DND-41 (cell line): ENCODE results near the gene ECHS1.

Experiments
- EZH2 ChIP-seq: IDR thresholded peaks from 3 replicates; pipeline ENCODE4 v1.6.1; 2012; ENCODE audit warnings: borderline replicate concordance, low read depth, mild to moderate bottlenecking, moderate library complexity, low read length, inconsistent platforms; ENCODE audit not compliant: severe bottlenecking
- TF ChIP-seq, protein P1 (sequence below): IDR thresholded peaks from 2 replicates; pipeline ENCODE4 v1.5.1; 2012; ENCODE audit warnings: borderline replicate concordance, low read length, moderate library complexity, mild to moderate bottlenecking; ENCODE audit not compliant: poor library complexity, severe bottlenecking; ENCODE audit errors: extremely low read depth

DNA sequence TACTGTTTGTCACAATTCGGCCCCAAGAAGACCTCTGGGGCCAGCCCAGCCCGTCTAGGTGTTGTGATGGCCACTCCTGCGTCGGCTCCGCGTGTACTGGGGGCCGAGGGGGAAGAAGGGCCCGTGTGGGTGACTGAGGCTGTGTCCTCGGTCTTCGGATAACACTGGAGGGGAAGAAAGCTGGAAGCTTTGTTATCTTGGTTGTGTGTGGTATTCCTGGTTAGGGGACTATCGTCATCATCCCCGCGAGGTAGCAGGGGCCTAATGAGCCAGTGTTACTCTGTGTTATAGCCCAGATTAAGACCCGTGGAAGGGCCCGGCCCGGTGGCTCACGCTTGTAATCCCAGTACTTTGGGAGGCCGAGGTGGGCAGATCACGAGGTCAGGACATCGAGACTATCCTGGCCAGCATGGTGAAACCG, 21.7 kb upstream of the ECHS1 start:
- TF ChIP-seq, protein P1, sequence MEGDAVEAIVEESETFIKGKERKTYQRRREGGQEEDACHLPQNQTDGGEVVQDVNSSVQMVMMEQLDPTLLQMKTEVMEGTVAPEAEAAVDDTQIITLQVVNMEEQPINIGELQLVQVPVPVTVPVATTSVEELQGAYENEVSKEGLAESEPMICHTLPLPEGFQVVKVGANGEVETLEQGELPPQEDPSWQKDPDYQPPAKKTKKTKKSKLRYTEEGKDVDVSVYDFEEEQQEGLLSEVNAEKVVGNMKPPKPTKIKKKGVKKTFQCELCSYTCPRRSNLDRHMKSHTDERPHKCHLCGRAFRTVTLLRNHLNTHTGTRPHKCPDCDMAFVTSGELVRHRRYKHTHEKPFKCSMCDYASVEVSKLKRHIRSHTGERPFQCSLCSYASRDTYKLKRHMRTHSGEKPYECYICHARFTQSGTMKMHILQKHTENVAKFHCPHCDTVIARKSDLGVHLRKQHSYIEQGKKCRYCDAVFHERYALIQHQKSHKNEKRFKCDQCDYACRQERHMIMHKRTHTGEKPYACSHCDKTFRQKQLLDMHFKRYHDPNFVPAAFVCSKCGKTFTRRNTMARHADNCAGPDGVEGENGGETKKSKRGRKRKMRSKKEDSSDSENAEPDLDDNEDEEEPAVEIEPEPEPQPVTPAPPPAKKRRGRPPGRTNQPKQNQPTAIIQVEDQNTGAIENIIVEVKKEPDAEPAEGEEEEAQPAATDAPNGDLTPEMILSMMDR: no peak
- TF ChIP-seq EZH2: no peak
